HT1080 (cell line): ENCODE measurements around the gene CDK11B. TPM values are rescaled to one million over a fixed set of nuclear protein-coding genes. Genes with fewer than 3 reads are reported as not detected.
"Not testable (repeated sequence)": the region's sequence is repeated elsewhere in the genome, so short reads cannot be mapped to it uniquely, and the experiment has no call there.

ENCODE experiments used
- DNase-seq: peaks from one replicate; pipeline ENCODE4 v3.0.0-alpha.2; 2015; ENCODE audit warnings: low read depth
- total RNA-seq: library from RNA; depleted of rRNA; stranded (reverse); fragments of >200 nt; shearing (Covaris generic); gene quantifications from 2 replicates; pipeline ENCODE4 v1.2.3, GENCODE V29; 2014

Gene CDK11B
- total RNA-seq, 1 experiment from 2014 or later: 21.9 TPM

- DNase-seq: no peak
These were observed 24.5 kb upstream of the CDK11B start for GRCh38 chr1:1683104-1683905.

GRCh38 chr1:1680912-1681273, 22.1 kb upstream of the CDK11B start:
- no peak for DNase-seq

- no peak for DNase-seq
These were observed 21.5 kb upstream of the CDK11B start for GRCh38 chr1:1680031-1680911.

- DNase-seq: no peak
These were observed 20.0 kb upstream of the CDK11B start for GRCh38 chr1:1678581-1679380.

- DNase-seq: no peak
These were observed 19.1 kb upstream of the CDK11B start for GRCh38 chr1:1677718-1678580.

- DNase-seq: not testable (repeated sequence)
These were observed 17.3 kb upstream of the CDK11B start for GRCh38 chr1:1676087-1676486.

- DNase-seq: not testable (repeated sequence)
These were observed 16.4 kb upstream of the CDK11B start for GRCh38 chr1:1675218-1675617.

GRCh38 chr1:1674806-1675205, 16.0 kb upstream of the CDK11B start:
- not testable (repeated sequence) for DNase-seq

- DNase-seq: no peak
These were observed 13.6 kb upstream of the CDK11B start for GRCh38 chr1:1672181-1672965.

- no peak for DNase-seq
These were observed 12.7 kb upstream of the CDK11B start for GRCh38 chr1:1671365-1672119.

GRCh38 chr1:1670866-1671265, 12.1 kb upstream of the CDK11B start:
- no peak for DNase-seq

GRCh38 chr1:1669468-1670440, 10.9 kb upstream of the CDK11B start:
- no peak for DNase-seq

GRCh38 chr1:1666526-1666925, 7.7 kb upstream of the CDK11B start:
- DNase-seq: no peak

GRCh38 chr1:1665815-1666251, 7.0 kb upstream of the CDK11B start:
- no peak for DNase-seq

- DNase-seq: no peak
These were observed 6.4 kb upstream of the CDK11B start for GRCh38 chr1:1664941-1665814.

GRCh38 chr1:1664318-1664717, 5.5 kb upstream of the CDK11B start:
- not testable (repeated sequence) for DNase-seq
